Breast epithelium (tissue), 3 donors: ENCODE measurements around the gene BCAS3.

Source experiments
- POLR2A ChIP-seq: fragments of 450-650 bp; IDR thresholded peaks from one replicate; pipeline ENCODE4 v1.6.1; 2016; ENCODE audit warnings: antibody characterized with exemption, mild to moderate bottlenecking, moderate library complexity
- TF ChIP-seq, protein P1 (sequence below), 3 donors: fragments of 450-650 bp; IDR thresholded peaks; one replicate each; pipeline ENCODE4 v1.5.1; 2016 to 2017; ENCODE audit warnings: antibody characterized with exemption in 3 of 3, mild to moderate bottlenecking in 3 of 3, moderate library complexity in 3 of 3

DNA sequence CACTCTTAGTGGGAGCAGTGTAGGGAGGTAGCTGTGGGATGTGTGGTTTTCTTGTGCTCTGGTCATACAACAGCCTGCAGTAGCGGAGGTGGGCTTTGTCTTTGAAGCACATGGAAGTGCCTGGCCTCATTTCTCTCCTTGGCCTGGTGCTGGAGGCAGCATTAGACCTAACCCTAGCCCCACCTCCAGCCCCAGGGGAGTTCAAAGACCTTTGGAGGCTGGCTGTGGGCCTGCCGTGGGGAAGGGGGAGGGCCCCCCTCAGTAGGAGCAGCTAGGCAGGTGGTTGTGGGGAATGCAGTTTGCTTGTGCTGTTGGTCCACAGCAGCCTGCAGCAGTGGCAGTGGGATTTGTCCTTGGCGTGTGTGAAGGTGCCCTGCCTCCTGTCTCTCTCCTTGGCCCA lies 91.7 kb downstream of the BCAS3 start:
- TF ChIP-seq, protein P1, sequence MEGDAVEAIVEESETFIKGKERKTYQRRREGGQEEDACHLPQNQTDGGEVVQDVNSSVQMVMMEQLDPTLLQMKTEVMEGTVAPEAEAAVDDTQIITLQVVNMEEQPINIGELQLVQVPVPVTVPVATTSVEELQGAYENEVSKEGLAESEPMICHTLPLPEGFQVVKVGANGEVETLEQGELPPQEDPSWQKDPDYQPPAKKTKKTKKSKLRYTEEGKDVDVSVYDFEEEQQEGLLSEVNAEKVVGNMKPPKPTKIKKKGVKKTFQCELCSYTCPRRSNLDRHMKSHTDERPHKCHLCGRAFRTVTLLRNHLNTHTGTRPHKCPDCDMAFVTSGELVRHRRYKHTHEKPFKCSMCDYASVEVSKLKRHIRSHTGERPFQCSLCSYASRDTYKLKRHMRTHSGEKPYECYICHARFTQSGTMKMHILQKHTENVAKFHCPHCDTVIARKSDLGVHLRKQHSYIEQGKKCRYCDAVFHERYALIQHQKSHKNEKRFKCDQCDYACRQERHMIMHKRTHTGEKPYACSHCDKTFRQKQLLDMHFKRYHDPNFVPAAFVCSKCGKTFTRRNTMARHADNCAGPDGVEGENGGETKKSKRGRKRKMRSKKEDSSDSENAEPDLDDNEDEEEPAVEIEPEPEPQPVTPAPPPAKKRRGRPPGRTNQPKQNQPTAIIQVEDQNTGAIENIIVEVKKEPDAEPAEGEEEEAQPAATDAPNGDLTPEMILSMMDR (IDR thresholded peaks at IDR 0.05), result no peak
- TF ChIP-seq POLR2A, result no peak
